ENCODE results near the gene ZBTB9. TPM values are rescaled to one million over a fixed set of nuclear protein-coding genes. Genes with fewer than 3 reads are reported as not detected.

The ZBTB9 gene
- total RNA-seq, 1 experiment from 2014 or later: 14.2 TPM

GRCh38 chr6:33412140-33413009 lies 42.0 kb upstream of the ZBTB9 start:
- no peak overlapping the region for H2AFZ ChIP-seq (ENCODE audit: low read depth, low read length, poor library complexity, severe bottlenecking)
- peaks cover 8 to 39% of the 10 kb centered on the region in 2 experiments; a peak in 3 of 4 replicates for H3K36me3 ChIP-seq (ENCODE audit: control insufficient read depth in 1 of 2, insufficient read depth in 2 of 2, low read length in 2 of 2)
- no peak overlapping the region for H3K27ac ChIP-seq (ENCODE audit: low read depth, low read length)
- no peaks in the 10 kb centered on the region for H3K27me3 ChIP-seq (ENCODE audit: insufficient read depth, low read length)
- peak overlapping the region; percentile 96; the same call in 1 of the 2 replicates for H3K4me2 ChIP-seq (ENCODE audit: low read length)
- ChIA-PET POLR2A (no interaction called here), CTCF (no interaction called here), RAD21 (ENCODE audit: low non-redundant PET in 1 of 2, low total read pairs in 2 of 2, uncharacterized antibody in 2 of 2, unreplicated experiment in 2 of 2) (no interaction called here)
- BruUV-seq (replicated peaks): TSS peak; percentile 39
- H3K9ac ChIP-seq (ENCODE audit: low read length): 0 out of 2 replicates have a peak overlapping the region, but pooled peaks have one; percentile 11
- H3K79me2 ChIP-seq (ENCODE audit: insufficient read depth, low read length): peaks cover 35% of the 10 kb centered on the region
- ATAC-seq (no peak), DNase-seq (ENCODE audit: low read depth, low spot score) (no peak)
- no peaks in the 10 kb centered on the region for H3K9me3 ChIP-seq (ENCODE audit: control insufficient read depth in 1 of 2, insufficient read depth in 1 of 2, low read depth in 1 of 2, low read length in 2 of 2)
- peaks cover 10 to 32% of the 10 kb centered on the region in 2 experiments; a peak in 3 of 4 replicates for H3K4me1 ChIP-seq (ENCODE audit: control insufficient read depth in 1 of 2, insufficient read depth in 2 of 2, low read length in 2 of 2)
- H4K20me1 ChIP-seq (ENCODE audit: insufficient read depth): no peaks in the 10 kb centered on the region
- TF ChIP-seq FOSL1 (IDR thresholded peaks at IDR 0.05; ENCODE audit: low read depth): no peak
- no peak for TF ChIP-seq SP1 (IDR thresholded peaks at IDR 0.05; ENCODE audit: low read depth)
- TF ChIP-seq JUND (IDR thresholded peaks at IDR 0.05): no peak
- TF ChIP-seq RAD21 (IDR thresholded peaks at IDR 0.05; ENCODE audit: low read depth): no peak
- TF ChIP-seq, protein P1, sequence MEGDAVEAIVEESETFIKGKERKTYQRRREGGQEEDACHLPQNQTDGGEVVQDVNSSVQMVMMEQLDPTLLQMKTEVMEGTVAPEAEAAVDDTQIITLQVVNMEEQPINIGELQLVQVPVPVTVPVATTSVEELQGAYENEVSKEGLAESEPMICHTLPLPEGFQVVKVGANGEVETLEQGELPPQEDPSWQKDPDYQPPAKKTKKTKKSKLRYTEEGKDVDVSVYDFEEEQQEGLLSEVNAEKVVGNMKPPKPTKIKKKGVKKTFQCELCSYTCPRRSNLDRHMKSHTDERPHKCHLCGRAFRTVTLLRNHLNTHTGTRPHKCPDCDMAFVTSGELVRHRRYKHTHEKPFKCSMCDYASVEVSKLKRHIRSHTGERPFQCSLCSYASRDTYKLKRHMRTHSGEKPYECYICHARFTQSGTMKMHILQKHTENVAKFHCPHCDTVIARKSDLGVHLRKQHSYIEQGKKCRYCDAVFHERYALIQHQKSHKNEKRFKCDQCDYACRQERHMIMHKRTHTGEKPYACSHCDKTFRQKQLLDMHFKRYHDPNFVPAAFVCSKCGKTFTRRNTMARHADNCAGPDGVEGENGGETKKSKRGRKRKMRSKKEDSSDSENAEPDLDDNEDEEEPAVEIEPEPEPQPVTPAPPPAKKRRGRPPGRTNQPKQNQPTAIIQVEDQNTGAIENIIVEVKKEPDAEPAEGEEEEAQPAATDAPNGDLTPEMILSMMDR (IDR thresholded peaks at IDR 0.05 in 2 of 3, conservative IDR thresholded peaks at IDR 0.05 in 1 of 3; ENCODE audit: borderline replicate concordance in 1 of 3, insufficient read depth in 1 of 3, low read depth in 2 of 3, low read length in 2 of 3): no peak
- no peak for TF ChIP-seq YY1 (IDR thresholded peaks at IDR 0.05; ENCODE audit: extremely low read depth, insufficient replicate concordance, low read depth, low read length)
- no peak for TF ChIP-seq MAX (IDR thresholded peaks at IDR 0.05)
- no peak for TF ChIP-seq ELF1 (IDR thresholded peaks at IDR 0.05; ENCODE audit: borderline replicate concordance, low read depth)
- TF ChIP-seq, protein P2, sequence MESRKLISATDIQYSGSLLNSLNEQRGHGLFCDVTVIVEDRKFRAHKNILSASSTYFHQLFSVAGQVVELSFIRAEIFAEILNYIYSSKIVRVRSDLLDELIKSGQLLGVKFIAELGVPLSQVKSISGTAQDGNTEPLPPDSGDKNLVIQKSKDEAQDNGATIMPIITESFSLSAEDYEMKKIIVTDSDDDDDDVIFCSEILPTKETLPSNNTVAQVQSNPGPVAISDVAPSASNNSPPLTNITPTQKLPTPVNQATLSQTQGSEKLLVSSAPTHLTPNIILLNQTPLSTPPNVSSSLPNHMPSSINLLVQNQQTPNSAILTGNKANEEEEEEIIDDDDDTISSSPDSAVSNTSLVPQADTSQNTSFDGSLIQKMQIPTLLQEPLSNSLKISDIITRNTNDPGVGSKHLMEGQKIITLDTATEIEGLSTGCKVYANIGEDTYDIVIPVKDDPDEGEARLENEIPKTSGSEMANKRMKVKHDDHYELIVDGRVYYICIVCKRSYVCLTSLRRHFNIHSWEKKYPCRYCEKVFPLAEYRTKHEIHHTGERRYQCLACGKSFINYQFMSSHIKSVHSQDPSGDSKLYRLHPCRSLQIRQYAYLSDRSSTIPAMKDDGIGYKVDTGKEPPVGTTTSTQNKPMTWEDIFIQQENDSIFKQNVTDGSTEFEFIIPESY (IDR thresholded peaks at IDR 0.05; ENCODE audit: extremely low read depth, insufficient replicate concordance, low read length): no peak
- no peak for TF ChIP-seq ATF3 (IDR thresholded peaks at IDR 0.05)
- no peak for TF ChIP-seq ZFX (IDR thresholded peaks at IDR 0.05)
- TF ChIP-seq POLR2A (IDR thresholded peaks at IDR 0.05; ENCODE audit: borderline replicate concordance, extremely low read depth, insufficient read depth, insufficient read length): no peak
- TF ChIP-seq EZH2 (IDR thresholded peaks at IDR 0.05): no peak
- intact Hi-C loops (cut with micrococcal nuclease): loop anchor here (5.0 to 10.0 kb wide), 2 partner anchors 115 to 208 kb away; partner anchors contain the start of genes HSD17B8, RGL2, RING1 and RXRB
- no peaks in the 10 kb centered on the region for H3K9me2 ChIP-seq (ENCODE audit: insufficient read depth)
- no peak overlapping the region for H3K4me3 ChIP-seq (replicated peaks in 1 of 2; ENCODE audit: low read depth in 1 of 2, low read length in 2 of 2)

All from HCT116 (cell line).